NCI-H2107 (cell line): Measurements from ENCODE around the gene C2orf81.
"Not testable (repeated sequence)": the region's sequence is repeated elsewhere in the genome, so short reads cannot be mapped to it uniquely, and the experiment has no call there.

Experiments
- DNase-seq: peaks from one replicate; lab custom pipeline; 2025; lab: John Stamatoyannopoulos, UW

C2orf81 gene

GRCh38 chr2:74423231-74424095 is 2.0 kb upstream of the C2orf81 start:
- DNase-seq: no peak

- not testable (repeated sequence) for DNase-seq
Measured at GRCh38 chr2:74420443-74421103, 846 bp downstream of the C2orf81 start.

- no peak for DNase-seq
Measured at GRCh38 chr2:74420006-74420405, 1.4 kb downstream of the C2orf81 start.

- DNase-seq: no peak
Measured at GRCh38 chr2:74419345-74419744, 2.1 kb downstream of the C2orf81 start.

- DNase-seq: no peak
Measured at GRCh38 chr2:74418312-74418711, 3.1 kb downstream of the C2orf81 start.

GRCh38 chr2:74417763-74418162 is 3.7 kb downstream of the C2orf81 start:
- no peak for DNase-seq

GRCh38 chr2:74417197-74417596 is 4.2 kb downstream of the C2orf81 start:
- DNase-seq: no peak

DNA sequence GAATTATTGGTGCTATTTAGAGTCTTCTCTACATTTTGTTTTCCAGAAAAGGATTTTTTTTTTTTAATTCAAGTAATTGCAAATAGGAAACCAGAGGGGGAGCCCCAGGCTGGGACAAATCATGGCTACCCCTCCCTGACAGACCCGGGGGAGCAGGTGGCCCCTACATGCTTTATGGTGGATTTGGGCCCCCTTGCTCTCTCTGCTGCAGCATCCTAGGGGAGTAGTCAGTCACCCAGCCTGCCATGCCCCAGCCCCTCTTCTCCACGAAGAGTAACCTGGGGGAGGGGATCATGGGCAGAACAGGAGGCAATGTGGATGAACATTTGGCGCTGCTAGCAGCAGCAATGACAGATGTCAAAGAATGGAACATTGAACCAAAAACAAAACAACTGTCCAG is 4.6 kb downstream of the C2orf81 start:
- DNase-seq: no peak

- DNase-seq: no peak
Measured at GRCh38 chr2:74415762-74416395, 5.5 kb downstream of the C2orf81 start.

DNA sequence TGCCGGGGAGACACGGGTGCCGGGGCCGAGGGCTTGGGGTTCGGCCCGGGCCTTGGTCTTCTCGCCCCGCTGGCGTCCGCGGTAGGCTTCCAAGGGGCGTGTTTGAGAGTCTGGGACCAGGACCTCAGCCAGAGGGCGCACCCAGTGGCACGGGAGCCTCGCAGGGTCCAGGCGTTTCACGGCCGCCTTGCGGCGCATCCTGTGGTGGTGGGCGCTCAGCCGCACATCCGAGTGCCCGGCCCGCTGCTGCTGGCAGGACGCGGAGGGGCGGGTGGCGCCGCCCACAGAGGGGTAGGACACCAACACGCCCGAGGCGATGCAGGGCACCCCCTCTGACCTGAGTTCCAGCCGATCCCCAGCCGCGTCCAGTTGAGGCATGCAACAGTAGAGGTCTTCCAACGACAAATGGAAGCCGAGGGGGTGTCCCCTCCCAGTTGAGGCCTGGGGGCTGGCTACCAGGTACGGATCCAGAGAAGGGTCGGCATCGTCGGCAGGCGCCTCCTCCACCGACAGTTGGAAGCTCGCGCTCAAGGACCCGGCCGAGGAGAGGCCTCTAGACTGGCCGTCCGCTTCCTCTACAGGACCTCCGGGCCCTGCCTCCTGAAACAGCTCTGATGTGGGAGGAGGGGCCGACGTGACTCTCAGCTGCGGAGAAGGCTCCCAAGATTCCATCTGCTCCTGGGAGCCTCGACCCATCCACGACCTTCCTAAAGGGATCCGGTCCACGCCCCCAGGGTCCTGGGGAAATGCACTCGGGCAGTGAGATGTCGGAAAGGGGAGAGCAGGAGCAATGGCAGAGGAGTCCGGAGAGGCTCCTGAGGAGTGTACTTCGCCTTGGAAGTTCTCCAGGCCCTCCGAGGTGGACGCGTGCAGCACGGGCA is 6.3 kb downstream of the C2orf81 start:
- no peak for DNase-seq

DNA sequence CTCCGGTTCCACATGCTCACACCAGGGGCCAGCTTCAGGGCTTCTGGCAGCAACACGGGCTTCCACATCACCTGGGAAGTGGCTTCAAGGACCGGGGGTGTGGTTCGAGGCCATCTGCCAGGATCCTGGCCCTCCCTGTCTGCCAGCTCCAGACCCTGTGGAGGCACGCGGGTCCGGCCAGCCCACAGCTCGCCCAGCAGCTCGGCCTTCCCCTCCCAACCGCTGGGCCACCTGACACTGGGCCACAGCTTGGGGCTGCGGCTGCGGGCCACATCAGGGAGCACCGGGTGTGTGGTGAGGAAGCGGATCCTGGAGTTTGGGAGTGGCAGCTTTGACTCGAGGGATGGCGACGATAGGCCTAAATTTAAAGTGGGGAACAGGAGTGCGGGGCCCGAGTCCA is 7.0 kb downstream of the C2orf81 start:
- DNase-seq: no peak

DNA sequence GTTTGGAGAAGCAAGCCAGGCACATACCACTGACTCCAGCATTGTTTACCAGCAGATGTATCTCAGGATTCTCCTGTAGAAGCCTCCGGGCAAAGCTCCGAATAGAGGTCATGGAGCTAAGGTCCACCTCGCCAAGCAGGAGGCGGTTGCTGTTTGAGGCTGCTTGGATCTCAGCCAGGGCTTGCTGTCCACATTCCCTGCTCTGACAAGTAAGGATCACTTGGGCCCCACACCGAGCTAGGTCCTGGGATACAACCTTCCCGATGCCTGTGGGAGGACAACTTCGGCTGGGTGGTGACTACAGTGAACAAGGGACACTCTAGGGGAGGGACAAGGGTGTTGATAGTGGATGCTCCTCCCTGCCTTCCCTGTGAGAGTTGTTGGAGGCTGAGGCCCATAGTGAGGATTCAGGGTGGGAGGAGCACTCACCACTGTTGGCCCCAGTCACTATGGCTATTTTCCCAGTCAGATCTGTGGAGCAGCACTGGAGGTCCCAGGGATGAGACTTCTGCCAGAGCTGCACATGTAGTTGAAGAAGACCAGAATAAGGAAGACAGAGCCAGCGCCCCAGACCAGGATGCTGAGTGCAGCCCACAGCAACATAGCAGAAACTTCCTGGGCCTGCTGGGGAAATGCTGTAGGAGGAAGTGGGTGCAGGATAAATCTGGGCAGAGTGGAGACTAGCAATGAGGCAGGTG is 8.3 kb downstream of the C2orf81 start:
- no peak for DNase-seq

GRCh38 chr2:74407682-74408081 is 13.7 kb downstream of the C2orf81 start:
- no peak for DNase-seq

DNA sequence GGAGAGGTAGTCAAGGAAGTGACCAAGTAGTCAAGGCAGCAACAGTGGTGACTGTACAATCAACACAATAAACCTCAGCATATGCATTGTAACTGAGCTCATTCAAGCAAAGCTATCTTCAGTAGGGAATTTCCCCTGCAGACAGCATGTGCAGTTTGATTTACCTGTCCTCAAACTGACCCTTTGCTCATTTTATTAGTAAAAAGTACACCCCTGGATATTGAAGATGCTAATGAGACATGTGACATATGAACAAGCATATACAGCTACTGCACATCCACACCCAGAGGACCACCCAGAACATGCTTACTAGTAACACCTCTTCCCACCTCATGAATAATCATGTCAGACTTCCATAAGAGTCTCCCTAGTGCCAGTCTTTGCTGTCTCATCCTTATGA is 15.4 kb downstream of the C2orf81 start:
- DNase-seq: no peak

DNA sequence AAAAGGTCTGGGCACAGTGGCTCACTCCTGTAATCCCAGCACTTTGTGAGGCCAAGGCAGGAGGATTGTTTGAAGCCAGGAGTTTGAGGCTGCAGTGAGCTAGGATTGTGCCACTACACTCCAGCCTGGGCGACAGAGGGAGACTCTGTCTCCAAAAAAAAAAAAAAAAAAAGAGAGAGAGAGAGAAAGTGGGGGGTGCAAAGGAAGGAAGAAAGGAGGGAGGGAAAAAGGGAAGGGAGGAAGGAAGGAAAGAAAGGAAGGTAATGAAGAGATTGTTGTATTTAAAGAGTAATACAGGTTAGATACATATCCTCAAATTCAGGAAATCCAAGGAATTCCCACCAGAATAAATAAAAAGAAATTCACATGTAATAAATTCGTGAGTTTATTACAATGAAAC is 19.5 kb downstream of the C2orf81 start:
- no peak for DNase-seq

DNA sequence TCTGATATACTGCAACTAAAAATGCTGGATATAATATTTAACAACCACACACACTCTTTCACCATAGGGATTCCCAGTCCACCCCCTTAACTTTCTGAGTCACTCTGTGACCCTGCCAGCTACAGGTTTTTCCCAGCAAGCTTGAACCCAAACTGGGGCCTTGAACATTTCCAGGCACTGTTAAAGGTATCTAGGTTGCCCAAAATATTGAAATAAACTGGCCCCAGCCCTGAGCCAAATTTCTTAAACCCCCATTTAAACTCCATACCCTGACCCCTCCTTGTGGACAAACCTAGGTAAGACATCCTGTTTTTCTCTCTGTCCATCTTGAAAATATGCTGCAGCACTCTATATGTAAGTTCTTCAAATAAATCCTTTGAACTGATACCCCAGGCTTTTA is 21.6 kb downstream of the C2orf81 start:
- DNase-seq: no peak

DNA sequence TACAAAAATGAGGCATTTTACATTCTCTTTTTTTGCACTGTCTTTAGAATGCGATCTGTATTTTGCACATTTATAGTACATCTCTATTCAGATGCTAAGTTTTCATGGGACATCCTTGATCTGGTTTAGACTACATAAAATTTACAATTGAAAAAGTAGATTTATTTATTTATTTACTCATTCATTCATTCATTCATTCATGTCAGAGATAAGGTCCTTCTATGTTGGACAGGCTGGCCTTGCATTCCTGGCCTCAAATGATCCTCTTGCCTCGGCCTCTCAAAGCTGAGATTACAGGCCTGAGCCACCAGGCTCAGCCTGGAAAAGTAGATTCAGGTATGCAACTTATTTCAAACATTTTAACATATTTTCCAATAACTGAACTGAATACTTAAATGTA is 25.3 kb downstream of the C2orf81 start:
- no peak for DNase-seq

- DNase-seq: no peak
Measured at GRCh38 chr2:74393525-74393924, 27.9 kb downstream of the C2orf81 start.

- no peak for DNase-seq
Measured at GRCh38 chr2:74392449-74392743, 29.0 kb downstream of the C2orf81 start.

DNA sequence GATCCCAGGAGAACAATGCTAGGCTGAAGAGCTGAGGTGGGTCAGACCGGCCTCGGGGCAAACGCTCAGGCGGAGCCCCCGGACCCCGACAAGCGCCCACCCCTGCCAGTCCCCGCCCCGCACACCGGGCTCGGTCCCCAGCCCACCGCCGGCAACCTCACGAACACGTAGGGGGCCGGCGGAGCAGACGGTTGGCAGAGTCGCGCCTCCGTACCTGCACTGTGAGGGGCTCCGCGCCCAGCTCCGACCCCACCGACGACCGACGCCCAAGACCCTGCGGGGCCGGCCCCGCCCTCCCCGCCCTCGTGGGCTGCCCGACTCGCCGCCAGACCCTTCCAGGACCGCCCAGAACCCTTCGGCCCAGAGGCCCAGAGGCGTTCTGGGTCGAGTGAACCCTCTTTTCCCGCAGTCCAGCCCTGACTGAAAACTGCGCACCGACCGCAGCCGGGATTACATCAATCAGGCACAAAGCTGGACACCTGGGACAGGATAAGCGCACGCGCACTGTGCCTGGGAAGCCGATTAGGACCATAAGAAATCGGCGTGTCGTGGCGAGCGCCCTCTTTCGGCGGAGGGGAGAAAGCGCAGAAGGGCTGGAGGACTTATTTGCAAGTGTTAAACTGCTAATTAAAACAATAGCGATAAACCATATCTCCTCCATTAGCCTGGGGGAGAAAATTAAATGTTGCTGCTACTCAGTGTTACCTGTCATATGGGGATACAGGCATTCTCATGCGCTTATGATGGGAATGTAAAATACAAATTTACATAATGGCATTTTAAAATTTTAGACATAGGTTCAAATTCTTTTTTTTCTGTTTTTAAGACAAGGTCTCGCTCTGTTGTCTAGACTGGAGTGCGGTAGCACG is 29.6 kb downstream of the C2orf81 start:
- peak; percentile 80 for DNase-seq

DNA sequence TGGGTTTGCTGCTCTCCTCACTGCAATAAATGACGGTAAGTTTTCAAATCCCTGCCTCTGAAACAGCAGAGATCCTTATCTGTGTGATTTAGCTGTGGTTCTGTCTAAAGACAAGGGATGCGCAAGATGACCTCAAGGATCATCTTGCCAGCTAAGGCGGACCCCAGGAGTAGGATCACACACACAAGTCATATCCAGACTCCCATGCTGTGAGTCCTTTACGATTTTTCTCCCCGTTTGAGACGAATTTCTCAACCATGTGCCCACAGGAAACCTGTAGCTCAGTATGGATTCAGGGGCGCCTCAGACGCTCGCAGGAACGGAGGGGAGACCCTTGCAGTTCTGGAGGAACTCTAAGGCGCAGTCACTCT is 30.2 kb downstream of the C2orf81 start:
- no peak for DNase-seq
